Mesothelial cell of epicardium (in vitro differentiated cells): Measurements from ENCODE around the gene SMIM3. TPM values are rescaled to one million over a fixed set of nuclear protein-coding genes. Genes with fewer than 3 reads are reported as not detected.

Experiments
- DNase-seq, 2 experiments: peaks; one replicate each; pipeline ENCODE4 v3.0.0; 2021; ENCODE audit warnings: low spot score in 2 of 2; ENCODE audit not compliant: unreplicated experiment in 2 of 2
- H3K27ac Mint-ChIP-seq: 2 replicates; pipeline ENCODE4 v1.8.0; 2021; ENCODE audit warnings: mixed read lengths
- H3K27me3 Mint-ChIP-seq: 2 replicates; pipeline ENCODE4 v1.8.0; 2021; ENCODE audit warnings: low read depth, mixed read lengths
- H3K36me3 Mint-ChIP-seq: 2 replicates; pipeline ENCODE4 v1.8.0; 2021; ENCODE audit warnings: mixed read lengths
- H3K4me1 Mint-ChIP-seq: 2 replicates; pipeline ENCODE4 v1.8.0; 2021; ENCODE audit warnings: mixed read lengths
- H3K4me3 Mint-ChIP-seq: 2 replicates; pipeline ENCODE4 v1.8.0; 2021; ENCODE audit warnings: mild to moderate bottlenecking, moderate library complexity, mixed read lengths
- H3K9me3 Mint-ChIP-seq: 2 replicates; pipeline ENCODE4 v1.8.0; 2021; ENCODE audit warnings: mixed read lengths
- total RNA-seq: library from RNA; stranded (reverse); gene quantifications from 3 replicates; pipeline ENCODE4 v1.2.1, GENCODE V29; 2021
- TF ChIP-seq, protein P1 (sequence below): fragments of 200-600 bp; sonication (generic); IDR thresholded peaks from one replicate; pipeline ENCODE4 v1.5.0; 2021; ENCODE audit warnings: antibody characterized with exemption; ENCODE audit not compliant: unreplicated experiment

The SMIM3 gene, protein sequence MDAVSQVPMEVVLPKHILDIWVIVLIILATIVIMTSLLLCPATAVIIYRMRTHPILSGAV
- total RNA-seq: 42.7 to 46.3 TPM (median 45.4 TPM) in 3 replicates

DNA sequence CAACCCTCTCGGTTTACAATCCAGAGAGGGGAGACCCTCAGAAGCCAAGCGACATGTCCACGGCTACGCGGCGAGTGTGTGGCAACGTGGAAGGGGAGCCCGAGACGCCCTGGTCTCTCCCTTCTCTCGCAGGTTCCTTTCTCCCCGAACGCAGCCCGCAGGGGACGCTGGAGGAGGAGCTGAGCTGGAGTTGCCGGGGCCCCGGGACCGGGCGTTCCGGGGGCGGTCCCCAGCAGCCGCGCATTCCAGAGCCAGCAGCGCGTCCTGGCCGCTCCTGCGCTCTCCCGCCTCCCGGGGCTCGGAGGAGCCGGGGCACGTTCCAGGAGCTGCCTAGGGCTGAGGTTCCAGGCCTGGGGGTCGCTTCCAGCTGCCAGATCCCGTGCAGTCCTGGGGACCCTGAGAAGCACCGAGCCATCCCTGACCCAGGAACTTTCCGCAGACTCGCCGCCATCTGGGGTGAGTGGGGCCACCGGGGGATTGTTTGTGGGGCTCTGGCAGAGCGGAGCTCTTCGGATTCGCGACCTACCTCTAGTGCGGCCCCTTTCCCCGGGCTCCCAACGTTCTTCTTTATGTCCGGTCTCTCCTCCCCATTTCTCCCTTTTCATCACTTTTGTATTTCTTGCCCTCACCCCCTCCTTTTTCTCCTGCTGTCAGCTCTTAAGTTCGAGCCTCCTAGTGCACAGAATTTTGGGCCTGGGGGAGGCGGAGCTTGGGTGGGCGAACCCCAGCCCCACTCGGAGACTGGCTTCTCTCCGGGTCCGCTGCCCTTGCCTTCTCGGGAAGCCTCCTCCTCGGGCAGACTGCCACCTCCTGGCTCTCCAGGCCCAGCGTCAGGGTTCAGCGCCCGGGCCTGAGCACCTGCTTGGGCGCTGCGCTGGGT lies at the start of gene SMIM3:
Gene SMIM3 (plus strand): TSS at position 241 of the 880 bp plus-strand sequence. CDS start 16,684 bp downstream, outside the sequence.
- TF ChIP-seq, protein P1, sequence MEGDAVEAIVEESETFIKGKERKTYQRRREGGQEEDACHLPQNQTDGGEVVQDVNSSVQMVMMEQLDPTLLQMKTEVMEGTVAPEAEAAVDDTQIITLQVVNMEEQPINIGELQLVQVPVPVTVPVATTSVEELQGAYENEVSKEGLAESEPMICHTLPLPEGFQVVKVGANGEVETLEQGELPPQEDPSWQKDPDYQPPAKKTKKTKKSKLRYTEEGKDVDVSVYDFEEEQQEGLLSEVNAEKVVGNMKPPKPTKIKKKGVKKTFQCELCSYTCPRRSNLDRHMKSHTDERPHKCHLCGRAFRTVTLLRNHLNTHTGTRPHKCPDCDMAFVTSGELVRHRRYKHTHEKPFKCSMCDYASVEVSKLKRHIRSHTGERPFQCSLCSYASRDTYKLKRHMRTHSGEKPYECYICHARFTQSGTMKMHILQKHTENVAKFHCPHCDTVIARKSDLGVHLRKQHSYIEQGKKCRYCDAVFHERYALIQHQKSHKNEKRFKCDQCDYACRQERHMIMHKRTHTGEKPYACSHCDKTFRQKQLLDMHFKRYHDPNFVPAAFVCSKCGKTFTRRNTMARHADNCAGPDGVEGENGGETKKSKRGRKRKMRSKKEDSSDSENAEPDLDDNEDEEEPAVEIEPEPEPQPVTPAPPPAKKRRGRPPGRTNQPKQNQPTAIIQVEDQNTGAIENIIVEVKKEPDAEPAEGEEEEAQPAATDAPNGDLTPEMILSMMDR: no peak
- peaks cover 55% of the 10 kb centered on the region for H3K4me1 Mint-ChIP-seq
- H3K27ac Mint-ChIP-seq: peak within 1 kb of the TSS; percentile 95
- H3K4me3 Mint-ChIP-seq: peak within 1 kb of the TSS; percentile 96
- no peaks in the 10 kb centered on the region for H3K36me3 Mint-ChIP-seq
- H3K27me3 Mint-ChIP-seq: no peaks in the 10 kb centered on the region
- no peaks in the 10 kb centered on the region for H3K9me3 Mint-ChIP-seq
- DNase-seq: peak; percentile 65 to 87

DNA sequence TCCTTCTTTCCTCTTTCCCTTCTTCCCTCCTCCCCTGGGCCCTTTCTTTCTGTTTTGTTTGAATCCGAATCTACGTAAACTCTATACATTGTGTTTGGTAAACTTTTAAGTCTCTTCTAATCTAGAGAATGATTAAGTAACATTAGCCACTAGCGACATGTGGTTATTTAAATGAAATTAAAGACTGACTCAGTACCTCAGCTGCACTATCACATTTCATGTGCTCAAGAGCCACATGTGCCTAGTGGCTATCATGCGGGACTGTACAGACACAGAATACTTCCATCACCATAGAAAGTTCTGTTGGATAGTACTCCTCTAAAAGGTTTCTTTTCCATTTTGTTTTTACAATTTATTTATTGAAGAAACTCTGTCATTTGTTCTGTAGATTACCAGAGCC lies 48.7 kb upstream of the SMIM3 start:
- H3K4me1 Mint-ChIP-seq: no peaks in the 10 kb centered on the region
- no peak overlapping the region for H3K4me3 Mint-ChIP-seq
- TF ChIP-seq, protein P1: no peak
- no peaks in the 10 kb centered on the region for H3K27me3 Mint-ChIP-seq
- H3K36me3 Mint-ChIP-seq: peaks cover 34% of the 10 kb centered on the region
- DNase-seq: no peak
- H3K27ac Mint-ChIP-seq: peak overlapping the region; percentile 8
- no peaks in the 10 kb centered on the region for H3K9me3 Mint-ChIP-seq

DNA sequence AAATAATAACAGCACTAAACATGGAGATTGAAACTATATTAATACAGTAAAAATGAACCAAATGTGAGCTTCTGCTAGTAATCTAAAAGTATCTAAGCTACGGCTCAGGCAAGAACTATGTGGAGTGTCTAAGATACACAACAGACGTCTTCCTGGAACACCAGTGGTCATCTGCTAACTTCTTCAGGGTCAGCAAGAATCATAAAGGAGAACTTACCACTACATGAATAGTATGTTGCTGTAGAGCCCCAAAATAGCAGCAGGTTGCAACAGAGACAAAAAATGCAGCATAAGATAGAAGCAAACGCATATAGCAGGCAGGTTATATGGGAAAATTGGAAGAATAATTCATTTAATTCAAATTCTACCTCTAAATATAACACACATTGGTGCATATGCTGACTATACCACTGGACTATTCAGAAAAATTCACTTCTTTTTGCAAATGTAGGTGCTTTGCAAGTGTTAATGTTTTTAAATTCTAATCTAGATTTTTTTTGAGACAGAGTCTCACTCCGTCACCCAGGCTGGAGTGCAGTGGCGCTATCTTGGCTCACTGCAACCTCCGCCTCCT lies 46.8 kb upstream of the SMIM3 start:
- peaks cover 50% of the 10 kb centered on the region for H3K36me3 Mint-ChIP-seq
- no peak overlapping the region for H3K4me3 Mint-ChIP-seq
- H3K27me3 Mint-ChIP-seq: no peaks in the 10 kb centered on the region
- peaks cover 9% of the 10 kb centered on the region for H3K9me3 Mint-ChIP-seq
- H3K27ac Mint-ChIP-seq: no peak overlapping the region
- TF ChIP-seq, protein P1: no peak
- DNase-seq: no peak
- H3K4me1 Mint-ChIP-seq: no peaks in the 10 kb centered on the region

DNA sequence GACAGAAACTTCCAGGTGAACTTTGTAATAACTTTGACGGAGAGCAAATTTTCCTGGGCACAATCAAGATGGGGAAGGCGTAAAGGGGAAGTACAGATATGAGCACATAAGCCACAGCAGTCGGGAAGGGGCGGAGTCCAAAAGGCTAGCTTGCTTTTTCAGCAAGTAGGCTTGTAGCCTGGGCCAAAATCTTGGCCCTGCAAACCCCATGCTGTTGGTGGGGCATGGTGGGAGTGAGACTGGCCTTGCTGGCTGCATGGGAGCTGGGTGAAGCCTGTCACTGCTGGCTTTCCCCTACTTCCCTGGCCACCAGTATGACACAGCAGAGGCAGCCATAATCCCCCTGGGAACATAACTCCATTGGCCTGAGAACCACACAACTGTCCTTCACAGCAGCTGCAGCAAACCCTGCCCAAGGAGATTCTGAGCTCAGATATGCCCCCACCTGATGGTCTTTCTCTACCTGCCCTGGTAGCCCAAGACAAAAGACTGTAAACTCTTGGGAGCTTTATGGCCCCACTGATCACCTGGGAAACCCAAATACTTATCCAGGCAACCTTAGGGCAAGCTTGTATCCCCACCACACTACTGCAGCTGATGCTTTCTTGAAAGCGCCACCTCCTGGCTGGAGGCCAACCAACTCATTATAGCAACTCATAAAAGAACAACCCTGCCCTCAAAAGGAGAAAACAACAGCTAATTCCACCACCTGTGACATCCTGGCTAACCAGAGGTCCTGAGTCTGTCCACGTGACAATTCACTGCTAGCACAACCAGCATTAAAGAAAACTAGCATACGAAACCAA lies 43.8 kb upstream of the SMIM3 start:
- peaks cover 63% of the 10 kb centered on the region for H3K36me3 Mint-ChIP-seq
- DNase-seq: no peak
- H3K4me3 Mint-ChIP-seq: no peak overlapping the region
- no peaks in the 10 kb centered on the region for H3K27me3 Mint-ChIP-seq
- TF ChIP-seq, protein P1: no peak
- H3K4me1 Mint-ChIP-seq: no peaks in the 10 kb centered on the region
- peaks cover 19% of the 10 kb centered on the region for H3K9me3 Mint-ChIP-seq
- no peak overlapping the region for H3K27ac Mint-ChIP-seq

DNA sequence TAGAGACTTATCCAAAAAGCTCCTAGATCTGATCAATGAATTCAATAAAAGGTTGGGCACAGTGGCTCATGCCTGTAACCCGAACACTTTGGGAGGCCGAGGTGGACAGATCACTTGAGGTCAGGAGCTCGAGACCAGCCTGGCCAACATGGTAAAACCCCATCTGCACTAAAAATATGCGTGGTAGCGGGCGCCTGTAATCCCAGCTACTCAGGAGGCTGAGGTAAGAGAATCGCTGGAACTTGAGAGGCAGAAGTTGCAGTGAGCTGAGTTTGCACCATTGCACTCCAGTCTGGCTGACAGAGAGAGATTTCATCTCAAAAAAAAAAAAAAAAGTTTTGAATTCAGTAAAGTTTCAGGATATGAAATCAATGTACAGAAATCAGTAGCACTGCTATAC lies 39.7 kb upstream of the SMIM3 start:
- no peak overlapping the region for H3K27ac Mint-ChIP-seq
- TF ChIP-seq, protein P1: no peak
- peaks cover 26% of the 10 kb centered on the region for H3K9me3 Mint-ChIP-seq

More for the DNA sequence above, 39.7 kb upstream of the SMIM3 start:
- Mint-ChIP-seq H3K27me3 (no peaks in the 10 kb centered on the region), H3K4me3 (no peak overlapping the region), H3K36me3 (peaks cover 74% of the 10 kb centered on the region), H3K4me1 (no peaks in the 10 kb centered on the region)
- no peak for DNase-seq
